Astrocyte of the cerebellum (primary cell): Measurements from ENCODE around the gene LRIG1.

Experiments
- DNase-seq: peaks from one replicate; pipeline ENCODE4 v3.0.0-alpha.2; 2011; ENCODE audit warnings: low read depth
- H3K4me3 ChIP-seq: 2 replicates; pipeline ENCODE4 v1.5.1; 2011; ENCODE audit warnings: mild to moderate bottlenecking, low read depth, low read length, moderate library complexity
- in situ Hi-C: cut with HindIII; loops from 2 replicates; pipeline ENCODE4 v1.10.0; 2017; ENCODE audit warnings: low sequenced_read_pairs
- TF ChIP-seq, protein P1 (sequence below): IDR thresholded peaks from 2 replicates; pipeline ENCODE4 v1.5.1; 2012; ENCODE audit warnings: low read length, low read depth, moderate library complexity, mild to moderate bottlenecking; ENCODE audit errors: missing control alignments

LRIG1 gene

DNA sequence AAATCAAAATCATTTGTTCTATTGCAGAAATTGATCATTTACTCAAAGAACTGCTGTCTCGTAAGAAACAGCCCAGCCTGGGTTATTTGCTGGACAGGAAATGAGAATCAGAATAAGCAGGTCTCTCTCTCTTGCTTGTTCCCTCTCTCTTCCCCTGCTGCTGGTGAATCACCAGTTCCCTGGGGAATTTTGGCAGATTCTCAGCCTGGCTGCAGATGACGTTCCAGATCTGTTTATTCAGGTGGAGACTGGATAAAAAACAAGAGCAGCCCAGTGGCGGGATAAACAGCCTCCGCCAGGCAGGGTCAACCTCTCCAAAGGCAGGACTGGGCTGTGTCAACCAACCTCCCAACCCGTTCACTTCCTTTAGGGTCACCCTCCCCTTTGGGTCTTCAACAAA, 72.1 kb downstream of the LRIG1 start:
- H3K4me3 ChIP-seq: no peak overlapping the region
- in situ Hi-C loops: no loop called here
- TF ChIP-seq, protein P1, sequence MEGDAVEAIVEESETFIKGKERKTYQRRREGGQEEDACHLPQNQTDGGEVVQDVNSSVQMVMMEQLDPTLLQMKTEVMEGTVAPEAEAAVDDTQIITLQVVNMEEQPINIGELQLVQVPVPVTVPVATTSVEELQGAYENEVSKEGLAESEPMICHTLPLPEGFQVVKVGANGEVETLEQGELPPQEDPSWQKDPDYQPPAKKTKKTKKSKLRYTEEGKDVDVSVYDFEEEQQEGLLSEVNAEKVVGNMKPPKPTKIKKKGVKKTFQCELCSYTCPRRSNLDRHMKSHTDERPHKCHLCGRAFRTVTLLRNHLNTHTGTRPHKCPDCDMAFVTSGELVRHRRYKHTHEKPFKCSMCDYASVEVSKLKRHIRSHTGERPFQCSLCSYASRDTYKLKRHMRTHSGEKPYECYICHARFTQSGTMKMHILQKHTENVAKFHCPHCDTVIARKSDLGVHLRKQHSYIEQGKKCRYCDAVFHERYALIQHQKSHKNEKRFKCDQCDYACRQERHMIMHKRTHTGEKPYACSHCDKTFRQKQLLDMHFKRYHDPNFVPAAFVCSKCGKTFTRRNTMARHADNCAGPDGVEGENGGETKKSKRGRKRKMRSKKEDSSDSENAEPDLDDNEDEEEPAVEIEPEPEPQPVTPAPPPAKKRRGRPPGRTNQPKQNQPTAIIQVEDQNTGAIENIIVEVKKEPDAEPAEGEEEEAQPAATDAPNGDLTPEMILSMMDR: no peak
- DNase-seq: peak; percentile 99

- DNase-seq: no peak
- TF ChIP-seq, protein P1: no peak
- in situ Hi-C loops: no loop called here
- H3K4me3 ChIP-seq: no peak overlapping the region
Observed at GRCh38 chr3:66427951-66428474, 72.8 kb downstream of the LRIG1 start.

GRCh38 chr3:66427352-66427751, 73.5 kb downstream of the LRIG1 start:
- DNase-seq: no peak
- in situ Hi-C loops: no loop called here
- H3K4me3 ChIP-seq: no peak overlapping the region

DNA sequence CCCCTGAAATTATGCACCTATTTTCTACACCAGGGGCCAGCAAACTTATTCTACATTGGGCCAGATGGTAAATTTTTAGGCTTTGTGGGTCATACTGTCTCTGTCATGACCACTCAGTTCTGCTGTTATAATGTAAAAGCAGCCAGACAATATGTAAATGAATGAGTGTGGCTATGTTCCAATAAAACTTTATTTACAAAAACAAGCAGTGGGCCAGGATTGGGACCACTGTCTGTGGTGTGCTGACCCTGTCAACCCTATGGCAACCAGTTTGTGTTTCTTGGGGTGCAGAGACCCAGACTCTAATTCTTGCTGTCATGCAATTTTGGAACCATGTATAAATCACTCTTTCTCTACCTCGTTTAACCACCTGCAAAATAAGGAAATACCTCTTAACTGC, 74.7 kb downstream of the LRIG1 start:
- no peak for DNase-seq
- TF ChIP-seq, protein P1: no peak
- no peak overlapping the region for H3K4me3 ChIP-seq
- in situ Hi-C loops: no loop called here

More at GRCh38 chr3:66427352-66427751, 73.5 kb downstream of the LRIG1 start:
- TF ChIP-seq, protein P1: no peak

DNA sequence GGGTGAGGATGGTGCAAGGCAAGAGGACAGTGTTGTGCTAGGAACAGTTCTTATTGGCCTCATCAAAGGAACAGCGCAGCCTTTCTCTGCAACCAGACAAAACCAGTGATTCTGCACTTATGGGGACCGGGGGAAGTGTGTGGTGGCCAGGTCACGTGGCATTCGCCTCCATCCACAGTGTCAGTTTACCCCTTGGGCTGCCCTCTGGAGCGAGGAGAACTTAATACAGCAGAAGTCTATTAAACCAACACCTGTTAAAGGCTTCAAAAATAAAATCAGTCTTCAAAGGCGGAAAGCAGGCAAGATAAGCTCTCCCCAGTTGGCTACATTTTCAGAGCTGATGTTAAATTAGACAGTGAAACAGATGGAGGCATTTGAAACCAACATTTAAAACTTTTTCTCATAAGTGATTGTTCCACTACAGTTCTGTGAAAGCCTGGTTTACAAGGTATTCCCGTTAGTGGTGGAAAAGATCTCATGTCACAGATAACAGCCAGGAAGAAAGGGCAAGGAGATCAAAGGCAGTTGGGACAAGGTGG, 75.2 kb downstream of the LRIG1 start:
- in situ Hi-C loops: no loop called here
- DNase-seq: no peak
- TF ChIP-seq, protein P1: no peak
- H3K4me3 ChIP-seq: no peak overlapping the region

- TF ChIP-seq, protein P1: no peak
- H3K4me3 ChIP-seq: no peak overlapping the region
- DNase-seq: no peak
- in situ Hi-C loops: no loop called here
Observed at GRCh38 chr3:66425032-66425431, 75.8 kb downstream of the LRIG1 start.
